ENCODE data around the gene NOP56. TPM values are rescaled to one million over a fixed set of nuclear protein-coding genes. Genes with fewer than 3 reads are reported as not detected.

The NOP56 gene
- total RNA-seq, 6 experiments from 2014 or later: 151 to 222 (median 165) TPM

- Mint-ChIP-seq H3K27ac (peak overlapping the region; percentile 78), H3K27me3 (ENCODE audit: insufficient read depth) (peaks cover 4% of the 10 kb centered on the region; the same call in 1 of the 2 replicates), H3K36me3 (ENCODE audit: low read depth) (peaks cover 40% of the 10 kb centered on the region), H3K9me3 (no peaks in the 10 kb centered on the region), H3K4me1 (ENCODE audit: low read depth) (peaks cover 34% of the 10 kb centered on the region), H3K4me3 (peak overlapping the region; percentile 96)
- no peak for DNase-seq
- no peak for TF ChIP-seq CTCF (IDR thresholded peaks at IDR 0.05)
These were observed 2.4 kb downstream of the NOP56 start for GRCh38 chr20:2654831-2655230.

GRCh38 chr20:2655331-2656116 is 3.1 kb downstream of the NOP56 start:
- Mint-ChIP-seq H3K27me3 (ENCODE audit: insufficient read depth) (peaks cover 4% of the 10 kb centered on the region; the same call in 1 of the 2 replicates), H3K4me3 (peak overlapping the region; percentile 96), H3K36me3 (ENCODE audit: low read depth) (peaks cover 45% of the 10 kb centered on the region), H3K4me1 (ENCODE audit: low read depth) (peaks cover 30% of the 10 kb centered on the region), H3K9me3 (no peaks in the 10 kb centered on the region), H3K27ac (peak overlapping the region; percentile 78; the same call in 1 of the 2 replicates)
- DNase-seq: no peak
- no peak for TF ChIP-seq CTCF (IDR thresholded peaks at IDR 0.05)

GRCh38 chr20:2656471-2657117 is 4.2 kb downstream of the NOP56 start:
- no peak for TF ChIP-seq CTCF (IDR thresholded peaks at IDR 0.05)
- Mint-ChIP-seq H3K4me1 (ENCODE audit: low read depth) (peaks cover 27% of the 10 kb centered on the region), H3K9me3 (no peaks in the 10 kb centered on the region), H3K27ac (peak overlapping the region; percentile 57), H3K4me3 (no peak overlapping the region), H3K27me3 (ENCODE audit: insufficient read depth) (peaks cover 4% of the 10 kb centered on the region; the same call in 1 of the 2 replicates), H3K36me3 (ENCODE audit: low read depth) (peaks cover 49% of the 10 kb centered on the region)
- no peak for DNase-seq

- Mint-ChIP-seq H3K9me3 (no peaks in the 10 kb centered on the region), H3K27me3 (ENCODE audit: insufficient read depth) (peaks cover 4% of the 10 kb centered on the region; the same call in 1 of the 2 replicates), H3K4me1 (ENCODE audit: low read depth) (peaks cover 33% of the 10 kb centered on the region), H3K36me3 (ENCODE audit: low read depth) (peaks cover 56% of the 10 kb centered on the region), H3K27ac (peak overlapping the region; percentile 57), H3K4me3 (no peak overlapping the region)
- no peak for DNase-seq
- no peak for TF ChIP-seq CTCF (IDR thresholded peaks at IDR 0.05)
These were observed 4.8 kb downstream of the NOP56 start for GRCh38 chr20:2657241-2657640.

- no peak for TF ChIP-seq CTCF (IDR thresholded peaks at IDR 0.05)
- Mint-ChIP-seq H3K4me1 (ENCODE audit: low read depth) (peaks cover 36% of the 10 kb centered on the region), H3K36me3 (ENCODE audit: low read depth) (peaks cover 58% of the 10 kb centered on the region), H3K4me3 (no peak overlapping the region), H3K27ac (peak overlapping the region; percentile 57), H3K9me3 (no peaks in the 10 kb centered on the region), H3K27me3 (ENCODE audit: insufficient read depth) (peaks cover 4% of the 10 kb centered on the region; the same call in 1 of the 2 replicates)
- no peak for DNase-seq
These were observed 5.2 kb downstream of the NOP56 start for GRCh38 chr20:2657674-2658073.

Measured in HFFc6 (cell line).